ENCODE data around the gene PSTPIP1.

- no peak for TF ChIP-seq EZH2 (IDR thresholded peaks at IDR 0.05; ENCODE audit: insufficient read depth, poor library complexity, severe bottlenecking)
- TF ChIP-seq EZH2phosphoT487 (IDR thresholded peaks at IDR 0.05; ENCODE audit: insufficient read depth, low read depth) = no peak
Measured at GRCh38 chr15:77057072-77057471, 62.1 kb downstream of the PSTPIP1 start.

Data from GM23248 (cell line).